ENCODE measurements around the gene ADCY1.
"Not testable (repeated sequence)": the region's sequence is repeated elsewhere in the genome, so short reads cannot be mapped to it uniquely, and the experiment has no call there.

DNA sequence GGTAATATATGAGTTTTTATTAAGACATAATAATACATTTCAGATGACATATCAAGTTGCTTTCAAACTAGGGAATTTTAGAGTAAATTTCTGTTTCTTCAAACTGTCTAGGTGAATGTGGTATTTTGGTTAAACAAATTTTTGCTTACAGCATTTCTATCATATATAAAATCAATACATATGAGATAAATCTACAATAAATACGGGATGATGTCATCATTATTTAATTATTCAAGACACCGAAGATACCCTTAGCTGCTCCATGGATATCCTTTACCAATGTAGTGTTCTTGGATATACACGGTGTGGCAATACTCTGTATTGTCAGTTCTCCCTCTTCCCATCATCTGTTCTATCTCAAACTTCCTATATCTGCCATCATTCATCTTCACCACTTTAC, 166.4 kb downstream of the ADCY1 start:
- TF ChIP-seq, protein P1, sequence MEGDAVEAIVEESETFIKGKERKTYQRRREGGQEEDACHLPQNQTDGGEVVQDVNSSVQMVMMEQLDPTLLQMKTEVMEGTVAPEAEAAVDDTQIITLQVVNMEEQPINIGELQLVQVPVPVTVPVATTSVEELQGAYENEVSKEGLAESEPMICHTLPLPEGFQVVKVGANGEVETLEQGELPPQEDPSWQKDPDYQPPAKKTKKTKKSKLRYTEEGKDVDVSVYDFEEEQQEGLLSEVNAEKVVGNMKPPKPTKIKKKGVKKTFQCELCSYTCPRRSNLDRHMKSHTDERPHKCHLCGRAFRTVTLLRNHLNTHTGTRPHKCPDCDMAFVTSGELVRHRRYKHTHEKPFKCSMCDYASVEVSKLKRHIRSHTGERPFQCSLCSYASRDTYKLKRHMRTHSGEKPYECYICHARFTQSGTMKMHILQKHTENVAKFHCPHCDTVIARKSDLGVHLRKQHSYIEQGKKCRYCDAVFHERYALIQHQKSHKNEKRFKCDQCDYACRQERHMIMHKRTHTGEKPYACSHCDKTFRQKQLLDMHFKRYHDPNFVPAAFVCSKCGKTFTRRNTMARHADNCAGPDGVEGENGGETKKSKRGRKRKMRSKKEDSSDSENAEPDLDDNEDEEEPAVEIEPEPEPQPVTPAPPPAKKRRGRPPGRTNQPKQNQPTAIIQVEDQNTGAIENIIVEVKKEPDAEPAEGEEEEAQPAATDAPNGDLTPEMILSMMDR (IDR thresholded peaks at IDR 0.05; ENCODE audit: extremely low read depth in 1 of 2, insufficient read depth in 1 of 2, low read depth in 1 of 2, low read length in 2 of 2), result not testable (repeated sequence)
- not testable (repeated sequence) for TF ChIP-seq EZH2 (IDR thresholded peaks at IDR 0.05; ENCODE audit: borderline replicate concordance, low read depth, low read length, severe bottlenecking); POLR2A (IDR thresholded peaks at IDR 0.05; ENCODE audit: low read depth, low read length); MYC (IDR thresholded peaks at IDR 0.05; ENCODE audit: low read depth, low read length); POLR2AphosphoS5 (IDR thresholded peaks at IDR 0.05; ENCODE audit: insufficient read depth, low read depth, low read length)
- TF ChIP-seq, protein P2, sequence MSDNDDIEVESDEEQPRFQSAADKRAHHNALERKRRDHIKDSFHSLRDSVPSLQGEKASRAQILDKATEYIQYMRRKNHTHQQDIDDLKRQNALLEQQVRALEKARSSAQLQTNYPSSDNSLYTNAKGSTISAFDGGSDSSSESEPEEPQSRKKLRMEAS (IDR thresholded peaks at IDR 0.05; ENCODE audit: insufficient read depth, insufficient read length), result not testable (repeated sequence)

Data from endothelial cell of umbilical vein (primary cell).